ENCODE results near the gene RGS10.

RGS10 gene

DNA sequence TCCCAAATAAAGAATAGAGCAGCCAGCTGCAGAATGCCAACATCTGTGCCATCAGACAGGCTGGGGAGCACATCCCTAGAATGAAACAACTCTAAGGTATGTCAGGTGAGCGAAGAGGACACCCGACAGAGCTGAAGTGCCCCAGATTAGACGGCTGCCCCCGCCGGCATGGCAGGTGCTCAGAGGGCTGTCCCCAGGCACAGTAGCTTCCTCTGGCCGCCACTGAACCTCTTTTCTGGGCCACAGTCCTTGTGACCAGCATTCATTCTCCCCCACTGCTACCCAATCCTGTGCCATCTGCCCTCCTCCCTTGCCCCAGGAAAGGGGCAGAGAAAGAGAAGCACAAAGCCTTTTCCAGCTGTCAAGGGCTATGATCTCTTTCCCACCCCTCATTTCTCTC lies 41.7 kb downstream of the RGS10 start:
- TF ChIP-seq, protein P1, sequence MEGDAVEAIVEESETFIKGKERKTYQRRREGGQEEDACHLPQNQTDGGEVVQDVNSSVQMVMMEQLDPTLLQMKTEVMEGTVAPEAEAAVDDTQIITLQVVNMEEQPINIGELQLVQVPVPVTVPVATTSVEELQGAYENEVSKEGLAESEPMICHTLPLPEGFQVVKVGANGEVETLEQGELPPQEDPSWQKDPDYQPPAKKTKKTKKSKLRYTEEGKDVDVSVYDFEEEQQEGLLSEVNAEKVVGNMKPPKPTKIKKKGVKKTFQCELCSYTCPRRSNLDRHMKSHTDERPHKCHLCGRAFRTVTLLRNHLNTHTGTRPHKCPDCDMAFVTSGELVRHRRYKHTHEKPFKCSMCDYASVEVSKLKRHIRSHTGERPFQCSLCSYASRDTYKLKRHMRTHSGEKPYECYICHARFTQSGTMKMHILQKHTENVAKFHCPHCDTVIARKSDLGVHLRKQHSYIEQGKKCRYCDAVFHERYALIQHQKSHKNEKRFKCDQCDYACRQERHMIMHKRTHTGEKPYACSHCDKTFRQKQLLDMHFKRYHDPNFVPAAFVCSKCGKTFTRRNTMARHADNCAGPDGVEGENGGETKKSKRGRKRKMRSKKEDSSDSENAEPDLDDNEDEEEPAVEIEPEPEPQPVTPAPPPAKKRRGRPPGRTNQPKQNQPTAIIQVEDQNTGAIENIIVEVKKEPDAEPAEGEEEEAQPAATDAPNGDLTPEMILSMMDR (IDR thresholded peaks at IDR 0.05): no peak

DNA sequence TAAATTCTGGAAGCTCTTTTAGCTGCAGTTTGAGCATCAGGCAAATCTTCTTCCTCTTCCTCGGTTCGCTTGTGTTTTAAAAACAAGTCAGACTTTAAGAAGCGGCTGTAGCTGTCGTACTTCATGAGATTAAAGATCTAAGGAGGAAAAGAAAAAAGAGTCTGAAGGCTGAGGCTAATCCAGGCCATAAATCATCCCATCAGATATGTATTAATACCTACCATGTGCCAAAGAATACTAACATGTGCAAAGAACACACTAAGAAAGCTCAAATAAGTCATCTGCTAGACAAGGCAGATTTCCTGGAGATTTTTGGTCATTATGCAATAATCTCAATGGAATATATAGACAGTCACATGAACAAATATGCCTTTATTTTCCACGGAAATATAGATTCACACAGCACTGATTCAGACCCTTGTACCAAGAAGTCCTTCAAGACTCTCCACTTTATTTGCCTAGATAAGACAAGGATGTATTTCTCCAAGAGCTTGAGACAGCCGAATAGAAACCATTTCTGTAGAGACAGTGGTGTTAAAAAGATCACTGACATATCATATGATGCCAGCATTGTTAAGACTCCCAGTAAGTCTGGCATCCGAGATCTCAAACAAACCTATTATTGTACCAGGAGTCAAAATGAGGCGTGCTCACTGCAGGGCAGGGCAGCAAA lies 42.3 kb downstream of the RGS10 start:
- TF ChIP-seq, protein P1 (IDR thresholded peaks at IDR 0.05): no peak

DNA sequence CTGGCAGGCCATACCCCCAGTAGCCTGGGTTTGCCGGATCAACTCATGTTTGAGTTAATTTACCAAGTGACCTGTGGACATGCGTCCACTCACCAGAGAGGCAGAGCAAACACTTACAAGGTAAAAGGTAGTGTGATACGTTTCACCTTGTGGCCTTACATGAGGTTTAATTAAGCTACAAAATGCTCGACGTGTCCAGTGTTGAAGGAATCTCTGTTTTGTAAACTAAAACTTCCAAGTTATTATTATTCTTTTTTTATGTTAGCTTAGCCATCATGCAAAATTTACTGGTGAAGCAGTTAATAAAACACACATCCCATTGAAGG lies 42.9 kb downstream of the RGS10 start:
- TF ChIP-seq, protein P1 (IDR thresholded peaks at IDR 0.05): no peak

DNA sequence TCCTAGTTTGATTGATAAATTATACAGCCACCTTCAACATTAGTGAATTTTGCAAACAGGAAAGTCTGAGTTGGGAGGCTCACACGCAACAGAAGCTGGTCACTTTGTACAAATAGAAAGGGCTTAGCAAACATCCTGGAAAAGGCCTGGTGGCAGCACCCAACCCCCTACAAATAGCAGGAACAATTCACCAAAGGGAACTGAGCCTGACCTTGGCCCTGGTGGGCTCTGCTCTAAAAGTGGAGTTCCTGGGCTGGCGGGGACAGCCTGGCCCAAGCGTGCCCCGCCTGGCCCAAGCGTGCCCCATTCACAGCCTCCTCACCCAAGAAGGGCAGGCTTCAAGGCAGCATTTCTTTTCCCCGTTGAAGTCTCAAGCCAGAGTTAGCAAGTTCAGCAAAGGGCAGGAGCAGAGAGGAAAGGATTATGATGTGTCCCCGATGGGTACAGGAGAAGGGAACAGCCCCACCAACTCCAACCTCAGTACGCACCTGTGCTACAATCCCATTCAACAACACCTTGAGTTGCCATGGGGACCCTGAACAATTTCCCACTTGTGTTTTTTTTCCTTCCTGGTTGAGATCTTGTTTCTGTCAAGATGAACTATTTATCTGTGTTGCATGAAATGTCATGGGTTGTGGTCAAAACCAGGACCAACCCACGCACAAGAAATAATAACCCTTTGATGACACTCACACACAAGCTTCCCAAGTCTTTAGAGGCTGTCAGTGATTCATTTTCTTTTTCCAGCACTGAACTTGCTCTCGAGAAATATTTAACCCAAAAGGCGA lies 43.4 kb downstream of the RGS10 start:
- TF ChIP-seq, protein P1 (IDR thresholded peaks at IDR 0.05): no peak

DNA sequence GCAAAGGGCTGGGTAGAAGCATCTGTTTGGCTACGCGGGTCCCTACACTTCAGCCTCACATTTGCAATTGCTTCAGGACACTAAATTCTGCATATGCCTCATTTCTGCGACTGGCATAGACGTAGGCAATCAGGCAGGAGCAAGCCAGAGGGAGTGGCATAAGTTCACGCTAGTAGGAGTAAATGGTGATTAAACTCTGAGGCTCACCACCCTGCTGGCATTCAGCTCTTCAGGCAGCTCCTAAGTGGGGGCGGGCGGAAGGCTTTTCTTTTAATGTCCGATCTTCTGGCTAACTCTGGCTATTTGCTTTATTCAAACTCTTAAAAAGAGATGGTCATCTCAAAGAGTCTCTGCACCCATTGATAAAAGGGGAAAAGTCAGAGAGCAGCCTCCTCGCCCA lies 45.3 kb downstream of the RGS10 start:
- TF ChIP-seq, protein P1 (IDR thresholded peaks at IDR 0.05): no peak

DNA sequence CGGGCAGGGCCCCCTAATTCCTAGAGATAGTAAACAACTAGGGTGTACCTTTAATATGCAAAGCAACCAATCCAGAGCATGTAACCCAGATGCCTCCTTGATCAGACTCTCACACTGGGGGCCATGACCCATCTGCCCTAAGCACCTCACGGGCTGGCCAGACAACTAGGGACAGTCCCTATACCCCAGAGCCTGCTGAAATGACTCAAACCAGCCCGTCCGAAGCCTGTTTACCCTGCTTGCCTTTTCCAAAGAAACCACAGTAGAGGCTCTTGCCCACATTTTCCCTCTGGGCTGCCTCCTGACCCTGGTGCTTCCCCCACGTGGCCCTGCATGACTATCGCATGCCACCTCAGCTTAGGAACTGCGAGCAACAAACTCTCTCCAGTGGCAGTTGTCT lies 46.2 kb downstream of the RGS10 start:
- TF ChIP-seq, protein P1 (IDR thresholded peaks at IDR 0.05): no peak

DNA sequence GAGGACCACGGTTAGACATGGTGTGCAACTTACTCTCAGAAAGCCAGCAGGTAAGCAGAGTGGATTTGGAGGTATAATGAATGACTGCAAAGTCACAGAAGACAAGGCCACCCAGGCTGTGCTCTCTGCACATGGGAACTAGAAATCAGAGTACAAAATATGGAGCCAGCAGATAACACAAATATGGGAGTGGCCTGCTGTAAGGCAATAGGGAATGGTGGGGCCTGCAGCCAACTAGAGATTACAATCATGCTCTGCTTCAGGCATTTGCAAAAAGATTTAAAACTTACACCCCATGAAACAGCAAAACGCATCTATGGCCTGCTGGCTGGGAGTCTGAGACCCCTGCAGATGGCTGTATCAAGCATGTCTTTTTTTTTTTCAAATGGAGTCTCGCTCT lies 47.0 kb downstream of the RGS10 start:
- TF ChIP-seq, protein P1 (IDR thresholded peaks at IDR 0.05): no peak
